HUES64 (cell line): ENCODE measurements around the gene CST6.
A peak's percentile ranks its signal among the peaks of the same experiment; 100 is the strongest.
"Not testable (repeated sequence)": the region's sequence is repeated elsewhere in the genome, so short reads cannot be mapped to it uniquely, and the experiment has no call there.

Experiments
- H3K27ac ChIP-seq: 2 replicates; pipeline ENCODE4 v1.7.0; 2013; ENCODE audit warnings: low read depth, low read length, inconsistent platforms
- H3K27me3 ChIP-seq: 2 replicates; pipeline ENCODE4 v1.6.1; 2013; ENCODE audit warnings: mild to moderate bottlenecking, low read length; ENCODE audit not compliant: insufficient read depth
- H3K36me3 ChIP-seq: 2 replicates; pipeline ENCODE4 v1.6.1; 2013; ENCODE audit warnings: mild to moderate bottlenecking, low read length; ENCODE audit not compliant: insufficient read depth
- H3K4me1 ChIP-seq: 2 replicates; pipeline ENCODE4 v1.6.1; 2013; ENCODE audit warnings: mild to moderate bottlenecking, low read length, moderate library complexity; ENCODE audit not compliant: insufficient read depth
- H3K4me3 ChIP-seq: 2 replicates; pipeline ENCODE4 v1.5.1; 2013; ENCODE audit warnings: mild to moderate bottlenecking, low read length, moderate library complexity
- H3K9ac ChIP-seq: 2 replicates; pipeline ENCODE4 v1.6.1; 2013; ENCODE audit warnings: mild to moderate bottlenecking, low read depth, low read length
- H3K9me3 ChIP-seq: 2 replicates; pipeline ENCODE4 v1.6.1; 2013; ENCODE audit warnings: low read depth, low read length; ENCODE audit not compliant: insufficient read depth
- WGBS: fragments of 150-250, 120-280 bp; methylation state at CpG from one replicate; pipeline ENCODE4 v1.1.7; 2013; ENCODE audit warnings: missing lambda C conversion rate; 5-methylcytosine and 5-hydroxymethylcytosine counted together

The CST6 gene

DNA sequence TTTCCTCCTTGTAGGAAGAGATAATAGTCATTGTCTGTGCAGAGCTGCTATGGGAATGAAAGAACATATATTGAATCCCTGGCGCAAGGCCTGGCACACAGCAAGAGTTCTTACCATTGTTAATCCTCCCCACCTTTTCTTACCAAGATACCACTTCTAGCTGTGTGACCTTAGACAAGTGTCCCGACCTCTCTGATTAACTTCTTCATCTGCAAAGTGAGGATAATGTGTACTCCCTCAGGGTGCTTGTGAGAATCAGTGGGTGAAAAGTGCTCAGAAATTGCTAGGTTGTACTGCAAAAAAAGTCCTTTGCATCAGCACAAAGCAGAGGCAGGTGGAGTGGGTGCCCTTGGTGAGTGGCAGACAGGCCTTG, 3.7 kb upstream of the CST6 start:
- Histone ChIP-seq H3K27me3 (peaks cover 12% of the 10 kb centered on the region), H3K27ac (no peak overlapping the region), H3K9me3 (no peaks in the 10 kb centered on the region), H3K4me3 (no peak overlapping the region), H3K4me1 (peaks cover 9% of the 10 kb centered on the region; the same call in 1 of the 2 replicates), H3K36me3 (peaks cover 21% of the 10 kb centered on the region), H3K9ac (no peak overlapping the region)
- 86% methylated on average over 2 of the region's 2 CpGs for WGBS

DNA sequence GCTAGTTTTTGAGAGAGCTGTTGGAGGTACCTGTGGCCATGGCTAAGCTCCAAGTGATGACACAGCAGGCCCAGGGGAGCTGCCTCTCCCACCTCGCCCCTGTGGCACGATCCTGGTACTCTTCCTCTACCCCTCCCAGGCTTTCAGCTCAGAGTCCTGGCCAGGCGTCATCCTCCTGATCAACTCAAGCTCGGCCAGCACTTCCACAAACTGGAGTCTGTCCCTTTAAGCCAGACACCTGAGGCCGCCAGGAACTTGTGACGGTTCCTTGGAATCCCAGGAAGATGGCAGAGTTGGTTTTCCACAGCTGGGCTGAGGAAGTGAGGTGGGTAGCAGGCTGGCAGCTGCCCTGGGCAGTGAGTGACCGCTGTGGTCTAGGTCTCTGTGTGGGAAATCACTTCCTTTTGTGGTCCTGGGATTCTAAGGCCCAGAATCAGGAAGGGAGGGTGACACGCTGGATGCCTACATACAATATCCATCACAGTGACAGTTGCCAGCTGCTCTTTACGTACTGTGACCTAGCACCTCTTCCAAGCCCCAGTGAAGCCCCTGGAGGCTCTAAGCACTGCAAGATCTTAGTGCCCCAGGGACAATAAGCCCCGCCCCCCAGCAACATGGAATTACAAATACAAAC, 3.2 kb upstream of the CST6 start:
- 75% methylated on average over 10 of the region's 10 CpGs for whole genome bisulfite sequencing
- Histone ChIP-seq H3K9ac (no peak overlapping the region; the same call in 1 of the 2 replicates), H3K4me3 (no peak overlapping the region), H3K36me3 (peaks cover 21% of the 10 kb centered on the region), H3K4me1 (peaks cover 9% of the 10 kb centered on the region; the same call in 1 of the 2 replicates), H3K27ac (no peak overlapping the region), H3K9me3 (no peaks in the 10 kb centered on the region), H3K27me3 (peaks cover 12% of the 10 kb centered on the region)

- not testable (repeated sequence) for H3K36me3 ChIP-seq, H3K4me3 ChIP-seq, H3K27ac ChIP-seq, H3K4me1 ChIP-seq, H3K9ac ChIP-seq, H3K9me3 ChIP-seq
- H3K27me3 ChIP-seq = peaks cover 12% of the 10 kb centered on the region
- 73% methylated on average over 4 of the region's 4 CpGs for WGBS
These were observed 1.8 kb upstream of the CST6 start for GRCh38 chr11:66010036-66010435.

DNA sequence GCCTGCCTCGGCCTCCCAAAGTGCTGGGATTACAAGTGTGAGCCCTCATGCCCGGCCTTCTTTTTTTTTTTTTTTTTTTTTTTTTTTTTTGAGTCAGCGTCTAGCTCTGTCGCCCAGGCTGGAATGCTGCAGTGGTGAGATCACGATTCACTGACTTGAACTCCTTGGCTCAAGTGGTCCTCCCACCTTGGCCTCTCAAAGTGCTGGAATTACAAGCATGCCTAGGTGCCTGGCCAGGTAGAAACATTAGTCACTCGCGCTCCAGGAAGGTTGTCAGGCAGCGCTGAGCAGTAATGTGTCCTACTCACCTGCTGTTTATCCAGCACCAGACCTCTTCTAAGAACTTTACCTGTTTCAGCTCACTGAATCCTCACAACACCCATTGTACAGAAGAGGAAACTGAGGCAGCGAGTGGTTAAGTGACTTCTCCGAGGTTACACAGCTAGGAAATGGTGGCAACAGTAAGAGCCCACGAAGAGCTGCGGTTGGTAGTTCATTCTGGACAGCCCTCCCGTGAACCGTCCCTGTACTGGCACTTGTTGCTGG, 496 bp upstream of the CST6 start:
- Histone ChIP-seq H3K27ac (no peak overlapping the region), H3K36me3 (no peaks in the 10 kb centered on the region), H3K9me3 (no peaks in the 10 kb centered on the region), H3K27me3 (peaks cover 12% of the 10 kb centered on the region), H3K4me3 (peak overlapping the region; percentile 31; the same call in 1 of the 2 replicates), H3K4me1 (peaks cover 9% of the 10 kb centered on the region; the same call in 1 of the 2 replicates), H3K9ac (no peak overlapping the region)
- 77% methylated on average over 14 of the region's 14 CpGs for WGBS

DNA sequence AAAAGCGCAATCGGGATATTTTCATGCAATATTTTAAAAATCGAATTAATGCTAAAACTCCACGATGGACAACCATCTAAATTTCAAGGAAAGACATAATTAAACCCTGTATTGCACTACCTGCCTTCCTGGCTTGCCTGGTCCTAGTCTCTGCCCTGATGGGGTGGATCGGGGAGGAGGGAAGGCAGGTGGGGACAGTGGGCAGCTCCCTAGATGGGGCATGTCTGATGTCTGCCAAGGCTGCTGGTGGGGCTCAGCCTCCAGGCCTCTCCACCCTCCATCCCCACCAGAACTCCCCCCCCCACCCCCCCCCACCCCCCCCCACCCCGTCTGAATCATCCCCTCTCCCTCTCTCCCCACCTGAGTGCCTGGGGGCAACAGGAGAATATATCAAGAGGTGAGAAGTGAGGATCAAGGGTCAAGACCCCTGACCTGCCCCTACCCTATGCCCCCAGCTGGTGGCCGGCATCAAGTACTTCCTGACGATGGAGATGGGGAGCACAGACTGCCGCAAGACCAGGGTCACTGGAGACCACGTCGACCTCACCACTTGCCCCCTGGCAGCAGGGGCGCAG, 650 bp downstream of the CST6 start:
- H3K4me3 ChIP-seq = no peak overlapping the region; the same call in 1 of the 2 replicates
- H3K4me1 ChIP-seq = peaks cover 1% of the 10 kb centered on the region; the same call in 1 of the 2 replicates
- H3K9me3 ChIP-seq = no peaks in the 10 kb centered on the region
- no peaks in the 10 kb centered on the region for H3K36me3 ChIP-seq
- 83% methylated on average over 11 of the region's 12 CpGs for WGBS
- H3K27ac ChIP-seq = no peak overlapping the region
- peaks cover 12% of the 10 kb centered on the region for H3K27me3 ChIP-seq
- no peak overlapping the region for H3K9ac ChIP-seq

- Histone ChIP-seq H3K4me3 (no peak overlapping the region), H3K27me3 (peaks cover 12% of the 10 kb centered on the region), H3K9ac (no peak overlapping the region), H3K4me1 (no peaks in the 10 kb centered on the region), H3K27ac (no peak overlapping the region), H3K9me3 (no peaks in the 10 kb centered on the region), H3K36me3 (no peaks in the 10 kb centered on the region)
- WGBS = 87% methylated on average over 12 of the region's 12 CpGs
These were observed 1.3 kb downstream of the CST6 start for GRCh38 chr11:66012946-66013761.

- no peak overlapping the region for H3K27ac ChIP-seq
- H3K4me1 ChIP-seq = no peaks in the 10 kb centered on the region
- WGBS = 78% methylated on average over 7 of the region's 7 CpGs
These were observed 1.9 kb downstream of the CST6 start for GRCh38 chr11:66013762-66014100.

GRCh38 chr11:66014804-66015453, 3.1 kb downstream of the CST6 start:
- Histone ChIP-seq H3K4me3 (no peak overlapping the region), H3K36me3 (no peaks in the 10 kb centered on the region), H3K27me3 (peaks cover 12% of the 10 kb centered on the region), H3K27ac (no peak overlapping the region), H3K4me1 (no peaks in the 10 kb centered on the region), H3K9ac (no peak overlapping the region), H3K9me3 (no peaks in the 10 kb centered on the region)
- WGBS = 94% methylated on average over 6 of the region's 6 CpGs

More at GRCh38 chr11:66013762-66014100, 1.9 kb downstream of the CST6 start:
- Histone ChIP-seq H3K9me3 (no peaks in the 10 kb centered on the region), H3K4me3 (no peak overlapping the region), H3K36me3 (no peaks in the 10 kb centered on the region), H3K27me3 (peaks cover 12% of the 10 kb centered on the region), H3K9ac (no peak overlapping the region)

GRCh38 chr11:66015454-66015881, 3.7 kb downstream of the CST6 start:
- Histone ChIP-seq H3K9me3 (no peaks in the 10 kb centered on the region), H3K27ac (no peak overlapping the region), H3K27me3 (peaks cover 12% of the 10 kb centered on the region), H3K36me3 (no peaks in the 10 kb centered on the region), H3K9ac (no peak overlapping the region), H3K4me3 (no peak overlapping the region), H3K4me1 (no peaks in the 10 kb centered on the region)
- WGBS = 90% methylated on average over 7 of the region's 7 CpGs

GRCh38 chr11:66015936-66016792, 4.4 kb downstream of the CST6 start:
- no peak overlapping the region for H3K27ac ChIP-seq
- H3K9me3 ChIP-seq = no peaks in the 10 kb centered on the region
- H3K4me3 ChIP-seq = no peak overlapping the region
- no peaks in the 10 kb centered on the region for H3K4me1 ChIP-seq
- 87% methylated on average over 18 of the region's 18 CpGs for WGBS
- peaks cover 12% of the 10 kb centered on the region for H3K27me3 ChIP-seq
- no peak overlapping the region for H3K9ac ChIP-seq
- no peaks in the 10 kb centered on the region for H3K36me3 ChIP-seq
